ENCODE measurements around the gene SOHLH1. TPM values are rescaled to one million over a fixed set of nuclear protein-coding genes. Genes with fewer than 3 reads are reported as not detected.

The SOHLH1 gene
- total RNA-seq, 1 donor, result not detected

- no peak for DNase-seq (ENCODE audit: low read depth)
- no peak for TF ChIP-seq CTCF (IDR thresholded peaks at IDR 0.05; ENCODE audit: insufficient read depth, low read depth, low read length)
- H3K4me3 ChIP-seq (ENCODE audit: low read depth, low read length), result no peak overlapping the region
These were observed 44.0 kb downstream of the SOHLH1 start for GRCh38 chr9:135655317-135655716.

GRCh38 chr9:135650408-135650807 lies 48.9 kb downstream of the SOHLH1 start:
- DNase-seq (ENCODE audit: low read depth), result no peak
- no peak overlapping the region for H3K4me3 ChIP-seq (ENCODE audit: low read depth, low read length)
- no peak for TF ChIP-seq CTCF (IDR thresholded peaks at IDR 0.05; ENCODE audit: insufficient read depth, low read depth, low read length)

- no peak for TF ChIP-seq CTCF (IDR thresholded peaks at IDR 0.05; ENCODE audit: insufficient read depth, low read depth, low read length)
- no peak for DNase-seq (ENCODE audit: low read depth)
- H3K4me3 ChIP-seq (ENCODE audit: low read depth, low read length), result no peak overlapping the region
These were observed 49.8 kb downstream of the SOHLH1 start for GRCh38 chr9:135649508-135649907.

- no peak for DNase-seq (ENCODE audit: low read depth)
- H3K4me3 ChIP-seq (ENCODE audit: low read depth, low read length), result no peak overlapping the region
- no peak for TF ChIP-seq CTCF (IDR thresholded peaks at IDR 0.05; ENCODE audit: insufficient read depth, low read depth, low read length)
These were observed 50.5 kb downstream of the SOHLH1 start for GRCh38 chr9:135648494-135649410.

- TF ChIP-seq CTCF (IDR thresholded peaks at IDR 0.05; ENCODE audit: insufficient read depth, low read depth, low read length), result no peak
- no peak overlapping the region for H3K4me3 ChIP-seq (ENCODE audit: low read depth, low read length)
These were observed 51.4 kb downstream of the SOHLH1 start for GRCh38 chr9:135647884-135648283.

GRCh38 chr9:135644631-135645218 lies 54.6 kb downstream of the SOHLH1 start:
- no peak for TF ChIP-seq CTCF (IDR thresholded peaks at IDR 0.05; ENCODE audit: insufficient read depth, low read depth, low read length)
- DNase-seq (ENCODE audit: low read depth), result no peak

More at GRCh38 chr9:135647884-135648283, 51.4 kb downstream of the SOHLH1 start:
- DNase-seq (ENCODE audit: low read depth), result no peak

More at GRCh38 chr9:135644631-135645218, 54.6 kb downstream of the SOHLH1 start:
- no peak overlapping the region for H3K4me3 ChIP-seq (ENCODE audit: low read depth, low read length)

Other genes with a start within 250 kb of the SOHLH1 start
- 10.3 and 11.7 TPM in 2 replicates for gene PPP1R26, start 219.7 kb downstream of the SOHLH1 start, total RNA-seq
- 12.1 and 14.5 TPM in 2 replicates for gene MRPS2, start 198.8 kb downstream of the SOHLH1 start, total RNA-seq
- gene LCN1, start 178.0 kb downstream of the SOHLH1 start, total RNA-seq, result not detected in 2 replicates
- gene OBP2A, start 153.4 kb downstream of the SOHLH1 start, total RNA-seq, result not detected in 2 replicates
- gene PAEP, start 137.7 kb downstream of the SOHLH1 start, total RNA-seq, result not detected in 2 replicates
- not detected in 2 replicates for gene GLT6D1, start 59.9 kb downstream of the SOHLH1 start, total RNA-seq
- not detected in 2 replicates for gene LCN9, start 36.2 kb downstream of the SOHLH1 start, total RNA-seq
- not detected in 2 replicates for gene KCNT1, start 2.7 kb upstream of the SOHLH1 start, total RNA-seq
- 23.7 and 26.1 TPM in 2 replicates for gene CAMSAP1, start 208.1 kb upstream of the SOHLH1 start, total RNA-seq

Measured in fibroblast of villous mesenchyme (primary cell).